Neutrophil (primary cell): ENCODE data around the gene BRS3.

ENCODE experiments used
- H3K27ac ChIP-seq: fragments of 200-600 bp; sonication (generic); 2 replicates; pipeline ENCODE4 v1.5.1; 2016; ENCODE audit warnings: mild to moderate bottlenecking, moderate library complexity
- H3K27me3 ChIP-seq: fragments of 200-600 bp; sonication (generic); 2 replicates; pipeline ENCODE4 v1.6.0; 2016; ENCODE audit warnings: mild to moderate bottlenecking
- H3K36me3 ChIP-seq: fragments of 200-600 bp; sonication (generic); 2 replicates; pipeline ENCODE4 v1.5.1; 2017
- H3K4me1 ChIP-seq, 2 experiments: fragments of 200-600 bp in 1 of 2; sonication (generic) in 1 of 2; 1 replicate in 1 of 2; 2 replicates in 1 of 2; pipeline versions ENCODE4 v1.5.1 to v1.6.1; 2013 to 2016; ENCODE audit warnings: low read depth in 1 of 2, low read length in 1 of 2, mild to moderate bottlenecking in 1 of 2, moderate library complexity in 1 of 2; ENCODE audit not compliant: control insufficient read depth in 1 of 2, insufficient read depth in 1 of 2
- H3K4me3 ChIP-seq, 2 experiments: fragments of 200-600 bp in 1 of 2; sonication (generic) in 1 of 2; 1 replicate in 1 of 2; 2 replicates in 1 of 2; pipeline ENCODE4 v1.5.1; 2013 to 2016; ENCODE audit warnings: low read depth in 1 of 2, low read length in 1 of 2, mild to moderate bottlenecking in 1 of 2, moderate library complexity in 1 of 2
- H3K9me3 ChIP-seq: fragments of 200-600 bp; sonication (generic); 2 replicates; pipeline ENCODE4 v1.5.1; 2016
- TF ChIP-seq, protein P1 (sequence below): fragments of 200-600 bp; sonication (generic); IDR thresholded peaks from 2 replicates; pipeline ENCODE4 v1.5.1; 2016; ENCODE audit warnings: antibody characterized with exemption

Gene BRS3

DNA sequence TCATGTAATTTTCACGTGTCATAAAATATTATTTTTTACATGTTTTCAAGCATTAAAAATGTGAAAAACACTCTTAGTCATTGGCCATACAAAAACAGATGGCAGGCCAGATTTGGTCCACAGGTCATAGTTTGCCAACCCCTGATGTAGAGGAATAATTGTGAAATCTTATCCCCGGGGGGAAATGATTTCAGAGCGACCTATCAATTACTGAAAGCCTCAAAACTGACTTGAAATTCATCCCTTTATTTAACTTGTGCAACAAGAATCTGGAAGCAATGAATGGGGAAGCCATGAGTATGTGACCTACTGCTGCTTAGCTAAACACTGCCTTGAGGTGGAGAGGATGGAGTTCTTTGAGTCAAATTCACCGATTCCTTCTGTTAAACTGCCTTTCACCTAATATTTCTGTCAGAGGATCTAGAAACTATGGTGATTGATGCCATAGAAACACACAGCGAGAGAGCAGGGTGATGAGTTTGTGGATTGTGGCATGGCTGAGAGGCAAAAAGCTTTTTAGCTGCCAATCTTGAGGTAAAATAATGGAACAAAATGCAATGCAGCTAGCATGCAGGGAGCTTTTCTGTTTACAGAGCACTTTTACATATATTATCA lies 30.3 kb upstream of the BRS3 start:
- no peak overlapping the region for H3K27ac ChIP-seq
- no peaks in the 10 kb centered on the region for H3K4me1 ChIP-seq
- no peaks in the 10 kb centered on the region for H3K9me3 ChIP-seq
- TF ChIP-seq, protein P1, sequence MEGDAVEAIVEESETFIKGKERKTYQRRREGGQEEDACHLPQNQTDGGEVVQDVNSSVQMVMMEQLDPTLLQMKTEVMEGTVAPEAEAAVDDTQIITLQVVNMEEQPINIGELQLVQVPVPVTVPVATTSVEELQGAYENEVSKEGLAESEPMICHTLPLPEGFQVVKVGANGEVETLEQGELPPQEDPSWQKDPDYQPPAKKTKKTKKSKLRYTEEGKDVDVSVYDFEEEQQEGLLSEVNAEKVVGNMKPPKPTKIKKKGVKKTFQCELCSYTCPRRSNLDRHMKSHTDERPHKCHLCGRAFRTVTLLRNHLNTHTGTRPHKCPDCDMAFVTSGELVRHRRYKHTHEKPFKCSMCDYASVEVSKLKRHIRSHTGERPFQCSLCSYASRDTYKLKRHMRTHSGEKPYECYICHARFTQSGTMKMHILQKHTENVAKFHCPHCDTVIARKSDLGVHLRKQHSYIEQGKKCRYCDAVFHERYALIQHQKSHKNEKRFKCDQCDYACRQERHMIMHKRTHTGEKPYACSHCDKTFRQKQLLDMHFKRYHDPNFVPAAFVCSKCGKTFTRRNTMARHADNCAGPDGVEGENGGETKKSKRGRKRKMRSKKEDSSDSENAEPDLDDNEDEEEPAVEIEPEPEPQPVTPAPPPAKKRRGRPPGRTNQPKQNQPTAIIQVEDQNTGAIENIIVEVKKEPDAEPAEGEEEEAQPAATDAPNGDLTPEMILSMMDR, result no peak
- no peak overlapping the region for H3K4me3 ChIP-seq
- no peaks in the 10 kb centered on the region for H3K36me3 ChIP-seq
- H3K27me3 ChIP-seq, result no peaks in the 10 kb centered on the region

DNA sequence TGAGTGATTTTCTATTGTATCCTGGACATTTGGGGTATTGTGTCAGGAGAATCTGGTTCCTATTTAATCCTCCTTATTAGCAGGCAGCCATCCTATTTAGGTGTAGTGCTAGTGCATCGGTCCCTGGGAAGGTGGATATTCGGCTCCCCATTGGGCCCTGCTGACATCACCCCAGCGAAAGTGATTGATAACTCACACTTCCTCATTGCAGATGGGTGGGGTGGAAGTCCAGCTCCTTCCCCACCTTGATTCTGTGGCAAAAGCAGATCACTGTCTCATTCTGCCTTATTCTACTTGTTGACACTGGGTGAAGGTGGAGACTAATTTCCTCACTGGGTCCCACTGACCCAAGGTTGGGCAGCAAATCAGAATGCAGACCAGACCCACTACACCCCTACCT lies 23.2 kb upstream of the BRS3 start:
- no peak overlapping the region for H3K4me3 ChIP-seq
- H3K27me3 ChIP-seq, result no peaks in the 10 kb centered on the region
- H3K9me3 ChIP-seq, result no peaks in the 10 kb centered on the region
- TF ChIP-seq, protein P1, result no peak
- H3K27ac ChIP-seq, result no peak overlapping the region
- no peaks in the 10 kb centered on the region for H3K4me1 ChIP-seq
- no peaks in the 10 kb centered on the region for H3K36me3 ChIP-seq

DNA sequence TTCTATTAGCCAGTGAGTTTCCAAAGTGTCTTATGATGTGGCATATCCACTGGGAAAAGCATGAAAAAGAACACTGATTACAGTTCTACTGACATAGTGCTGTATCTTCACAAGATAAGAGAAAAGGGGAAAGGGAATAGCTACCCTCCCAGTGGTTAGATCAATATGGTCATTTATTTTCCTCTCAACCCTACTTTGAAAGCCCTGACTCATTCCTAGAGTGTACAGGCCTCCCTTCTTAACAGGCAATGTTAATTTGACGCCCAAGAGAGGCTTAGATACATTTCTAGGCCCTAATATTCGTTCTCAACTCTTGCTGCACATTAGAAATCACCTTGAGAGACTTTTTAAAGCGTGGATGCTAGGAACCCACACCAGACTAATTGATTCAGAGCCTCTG lies 20.4 kb upstream of the BRS3 start:
- Histone ChIP-seq H3K9me3 (no peaks in the 10 kb centered on the region), H3K4me1 (no peaks in the 10 kb centered on the region), H3K36me3 (no peaks in the 10 kb centered on the region), H3K4me3 (no peak overlapping the region), H3K27me3 (no peaks in the 10 kb centered on the region), H3K27ac (no peak overlapping the region)
- TF ChIP-seq, protein P1, result no peak

DNA sequence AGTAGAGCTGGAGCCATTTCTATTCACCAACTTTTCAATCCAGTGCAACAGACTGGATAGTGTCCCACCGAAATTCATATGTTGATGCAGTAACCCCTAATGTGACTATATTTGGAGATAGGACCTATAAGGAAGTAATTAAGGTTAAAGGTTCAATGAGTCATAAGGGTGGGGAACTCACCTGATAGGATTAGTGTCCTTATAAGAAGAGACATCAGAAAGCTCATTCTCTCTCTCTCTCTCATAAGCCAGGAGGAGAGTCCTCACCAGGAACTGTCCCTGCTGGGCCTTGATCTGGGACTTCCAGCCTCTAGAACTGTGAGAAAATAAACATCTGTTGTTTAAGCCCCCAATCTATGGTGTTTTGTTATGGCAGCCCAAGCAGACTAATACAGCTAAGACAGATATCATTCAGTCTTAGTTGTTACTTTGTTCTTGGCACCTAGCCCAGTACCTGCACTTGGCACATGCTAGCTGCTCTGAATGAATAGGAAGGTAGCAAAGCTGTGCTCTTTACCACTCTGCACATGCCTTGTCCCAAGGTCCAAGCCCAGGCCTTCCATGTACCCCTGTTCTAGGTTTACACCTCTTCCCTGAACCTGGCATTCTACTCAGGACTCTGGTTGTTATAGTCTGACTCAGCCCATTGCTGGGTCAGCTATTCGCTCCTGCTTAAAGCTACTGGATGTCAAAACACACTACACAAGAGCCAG lies 19.2 kb upstream of the BRS3 start:
- no peaks in the 10 kb centered on the region for H3K9me3 ChIP-seq
- H3K27ac ChIP-seq, result no peak overlapping the region
- no peaks in the 10 kb centered on the region for H3K4me1 ChIP-seq
- no peak overlapping the region for H3K4me3 ChIP-seq
- no peaks in the 10 kb centered on the region for H3K27me3 ChIP-seq
- H3K36me3 ChIP-seq, result no peaks in the 10 kb centered on the region
- TF ChIP-seq, protein P1, result no peak

DNA sequence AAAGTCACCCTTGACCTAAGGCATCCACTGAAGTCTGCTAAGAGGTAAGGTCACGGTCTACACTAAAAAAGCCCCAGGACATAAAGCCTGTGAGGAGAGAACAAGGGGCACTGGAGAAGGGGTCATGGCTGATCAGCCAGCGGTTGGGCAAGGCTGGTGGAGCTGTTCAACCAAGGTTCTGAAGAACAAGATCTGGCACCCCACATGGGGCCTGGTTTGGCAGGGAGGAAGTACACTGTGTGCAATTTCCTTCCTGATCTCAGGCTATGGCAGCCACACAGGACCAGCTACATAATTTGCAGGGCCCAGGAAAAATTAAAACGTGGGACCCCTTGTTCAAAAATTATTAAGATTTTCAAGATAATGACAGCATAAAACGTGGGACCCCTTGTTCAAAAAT lies 14.1 kb upstream of the BRS3 start:
- Histone ChIP-seq H3K4me1 (no peaks in the 10 kb centered on the region), H3K27me3 (no peaks in the 10 kb centered on the region), H3K27ac (no peak overlapping the region), H3K4me3 (no peak overlapping the region), H3K9me3 (no peaks in the 10 kb centered on the region), H3K36me3 (no peaks in the 10 kb centered on the region)
- TF ChIP-seq, protein P1, result no peak
